ENCODE measurements around the gene CEACAM4.

The CEACAM4 gene

GRCh38 chr19:41649827-41650226 is 23.0 kb upstream of the CEACAM4 start:
- DNase-seq (ENCODE audit: extremely low read depth, low read depth), result no peak
- no peak for TF ChIP-seq CTCF (IDR thresholded peaks at IDR 0.05; ENCODE audit: low read depth, low read length)

- no peak for DNase-seq (ENCODE audit: extremely low read depth, low read depth)
- TF ChIP-seq CTCF (IDR thresholded peaks at IDR 0.05; ENCODE audit: low read depth, low read length), result peak; percentile 18; the same call in 1 of the 2 replicates
Observed at GRCh38 chr19:41646589-41647204, 19.8 kb upstream of the CEACAM4 start.

GRCh38 chr19:41641879-41642485 is 15.1 kb upstream of the CEACAM4 start:
- DNase-seq (ENCODE audit: extremely low read depth, low read depth), result peak; percentile 20
- peak; percentile 88 for TF ChIP-seq CTCF (IDR thresholded peaks at IDR 0.05; ENCODE audit: low read depth, low read length)

- DNase-seq (ENCODE audit: extremely low read depth, low read depth), result no peak
- TF ChIP-seq CTCF (IDR thresholded peaks at IDR 0.05; ENCODE audit: low read depth, low read length), result no peak
Observed at GRCh38 chr19:41638641-41639081, 11.8 kb upstream of the CEACAM4 start.

GRCh38 chr19:41637484-41637883 is 10.6 kb upstream of the CEACAM4 start:
- no peak for DNase-seq (ENCODE audit: extremely low read depth, low read depth)
- TF ChIP-seq CTCF (IDR thresholded peaks at IDR 0.05; ENCODE audit: low read depth, low read length), result no peak

GRCh38 chr19:41627966-41628675 is 1.2 kb upstream of the CEACAM4 start:
- no peak for DNase-seq (ENCODE audit: extremely low read depth, low read depth)
- TF ChIP-seq CTCF (IDR thresholded peaks at IDR 0.05; ENCODE audit: low read depth, low read length), result no peak

- DNase-seq (ENCODE audit: extremely low read depth, low read depth), result no peak
- no peak for TF ChIP-seq CTCF (IDR thresholded peaks at IDR 0.05; ENCODE audit: low read depth, low read length)
Observed at GRCh38 chr19:41626278-41626677, 596 bp downstream of the CEACAM4 start.

All from AG09319 (cell line).